Fibroblast of mammary gland (primary cell): Measurements from ENCODE around the gene PCSK5.

ENCODE experiments used
- DNase-seq: peaks from one replicate; pipeline ENCODE4 v3.0.0-alpha.2; 2010; ENCODE audit warnings: low read depth
- H3K4me3 ChIP-seq: 2 replicates; pipeline ENCODE4 v1.5.1; 2011; ENCODE audit warnings: low read depth, mild to moderate bottlenecking, low read length, moderate library complexity; ENCODE audit not compliant: control insufficient read depth
- TF ChIP-seq, protein P1 (sequence below): conservative IDR thresholded peaks from 2 replicates; pipeline ENCODE4 v1.5.1; 2011; ENCODE audit warnings: low read depth, low read length, inconsistent platforms; ENCODE audit not compliant: control insufficient read depth, insufficient read depth

Gene PCSK5

DNA sequence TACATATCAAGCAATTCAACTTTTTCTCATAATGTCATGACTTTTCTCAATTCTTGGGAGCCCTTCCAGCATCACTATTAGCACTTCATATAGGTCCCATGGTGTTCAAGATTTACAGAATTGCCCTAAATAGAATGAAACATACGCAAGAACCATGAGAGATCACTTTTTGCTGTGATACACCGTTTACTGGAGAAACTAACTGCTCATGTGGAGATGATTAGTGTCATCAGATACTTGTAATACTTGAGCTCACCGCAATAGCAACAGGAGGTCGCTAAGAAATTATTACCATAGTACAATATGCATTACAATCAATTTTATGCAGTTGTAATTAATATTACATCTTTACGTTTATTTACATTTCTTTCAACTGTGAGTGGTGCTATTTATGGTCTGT, 4.8 kb upstream of the PCSK5 start:
- no peak overlapping the region for H3K4me3 ChIP-seq
- TF ChIP-seq, protein P1, sequence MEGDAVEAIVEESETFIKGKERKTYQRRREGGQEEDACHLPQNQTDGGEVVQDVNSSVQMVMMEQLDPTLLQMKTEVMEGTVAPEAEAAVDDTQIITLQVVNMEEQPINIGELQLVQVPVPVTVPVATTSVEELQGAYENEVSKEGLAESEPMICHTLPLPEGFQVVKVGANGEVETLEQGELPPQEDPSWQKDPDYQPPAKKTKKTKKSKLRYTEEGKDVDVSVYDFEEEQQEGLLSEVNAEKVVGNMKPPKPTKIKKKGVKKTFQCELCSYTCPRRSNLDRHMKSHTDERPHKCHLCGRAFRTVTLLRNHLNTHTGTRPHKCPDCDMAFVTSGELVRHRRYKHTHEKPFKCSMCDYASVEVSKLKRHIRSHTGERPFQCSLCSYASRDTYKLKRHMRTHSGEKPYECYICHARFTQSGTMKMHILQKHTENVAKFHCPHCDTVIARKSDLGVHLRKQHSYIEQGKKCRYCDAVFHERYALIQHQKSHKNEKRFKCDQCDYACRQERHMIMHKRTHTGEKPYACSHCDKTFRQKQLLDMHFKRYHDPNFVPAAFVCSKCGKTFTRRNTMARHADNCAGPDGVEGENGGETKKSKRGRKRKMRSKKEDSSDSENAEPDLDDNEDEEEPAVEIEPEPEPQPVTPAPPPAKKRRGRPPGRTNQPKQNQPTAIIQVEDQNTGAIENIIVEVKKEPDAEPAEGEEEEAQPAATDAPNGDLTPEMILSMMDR, result peak; percentile 13
- peak; percentile 54 for DNase-seq

DNA sequence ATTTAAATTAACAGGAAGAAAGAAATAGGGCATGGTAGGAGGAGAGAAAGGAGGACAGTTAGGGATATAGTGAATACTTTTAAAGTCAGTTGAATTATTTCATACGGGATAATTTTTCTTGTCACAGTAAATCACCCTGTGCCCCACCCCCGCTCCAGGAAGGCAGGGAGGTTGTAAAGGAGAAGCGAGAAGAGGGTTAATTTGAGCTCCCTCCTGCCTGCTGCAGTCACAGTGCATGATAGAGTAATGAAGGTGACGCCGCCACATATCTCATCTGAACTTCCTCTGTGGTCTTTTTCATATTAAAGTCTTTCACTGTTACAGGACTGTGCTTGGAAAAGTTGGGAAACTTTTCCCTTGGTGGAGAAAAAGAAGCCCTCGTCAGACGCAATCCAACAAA, 896 bp upstream of the PCSK5 start:
- H3K4me3 ChIP-seq, result peak overlapping the region; percentile 81
- TF ChIP-seq, protein P1, result no peak
- DNase-seq, result no peak

DNA sequence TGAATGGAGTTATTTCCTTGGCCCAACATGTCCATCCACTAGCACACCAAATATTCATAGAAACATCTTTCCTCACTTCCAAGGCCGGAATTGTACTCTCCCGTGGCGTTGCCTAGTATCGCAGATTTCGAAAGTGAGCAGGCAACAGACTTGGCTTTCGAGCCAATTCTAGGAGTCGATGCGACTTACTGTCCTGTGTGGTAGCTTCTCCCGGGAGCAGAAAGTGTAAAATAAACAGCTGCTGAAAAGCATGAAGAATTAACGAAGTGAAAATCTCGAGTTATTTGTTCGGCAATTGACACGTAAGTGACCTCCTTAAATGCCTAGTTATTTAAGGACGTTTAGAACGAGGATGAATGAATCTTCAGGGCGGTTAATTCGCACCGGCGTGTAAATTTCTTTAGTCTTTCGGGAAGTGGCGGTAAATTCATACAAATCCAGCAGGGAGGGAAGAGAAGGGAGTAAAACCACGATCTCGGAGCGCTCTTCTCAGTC, 449 bp upstream of the PCSK5 start:
- DNase-seq, result peak; percentile 77
- TF ChIP-seq, protein P1, result no peak
- H3K4me3 ChIP-seq, result peak overlapping the region; percentile 81

DNA sequence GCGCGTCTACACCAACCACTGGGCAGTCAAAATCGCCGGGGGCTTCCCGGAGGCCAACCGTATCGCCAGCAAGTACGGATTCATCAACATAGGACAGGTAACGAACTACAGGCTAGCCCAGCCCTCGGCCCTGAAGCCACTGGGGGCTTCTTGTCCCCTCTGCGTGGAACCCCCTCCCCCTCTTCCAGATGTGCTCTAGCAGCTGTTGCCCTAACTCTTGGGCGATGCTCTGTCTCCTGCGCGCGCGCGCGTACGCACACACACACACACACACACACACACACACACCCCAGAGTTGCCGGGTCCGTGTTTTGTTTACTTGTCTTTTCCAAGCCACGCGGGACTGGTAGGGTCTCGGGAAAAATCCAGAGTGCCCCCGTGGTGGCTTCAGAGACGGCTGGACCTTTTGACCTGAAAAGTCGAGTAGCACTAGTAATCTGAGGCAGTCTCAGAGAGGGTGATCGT, 836 bp downstream of the PCSK5 start:
- TF ChIP-seq, protein P1, result no peak
- DNase-seq, result peak; percentile 30
- H3K4me3 ChIP-seq, result peak overlapping the region; percentile 81

DNA sequence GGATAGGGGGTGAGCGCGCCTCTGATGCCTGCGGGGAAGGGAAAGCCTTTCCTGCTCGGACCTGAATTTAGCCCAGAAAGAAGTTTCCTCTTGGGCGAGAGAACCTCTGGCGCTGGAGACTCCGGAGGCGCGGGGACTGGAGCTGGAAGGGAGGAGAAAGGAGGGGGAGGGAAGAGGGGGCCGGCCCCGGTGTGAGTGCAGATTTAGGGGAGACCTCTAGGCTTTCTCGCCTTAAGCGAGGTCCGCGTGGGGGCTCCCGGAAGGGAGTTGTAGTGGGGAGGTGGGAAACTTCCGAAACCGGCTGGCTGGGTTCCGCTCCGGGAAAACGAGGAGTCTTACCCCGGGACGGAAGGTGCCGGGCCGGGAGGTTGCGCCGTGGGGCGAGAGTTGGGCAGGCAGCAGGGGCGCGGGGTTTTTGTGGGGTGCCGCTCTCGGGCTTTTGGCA, 1.3 kb downstream of the PCSK5 start:
- DNase-seq, result peak; percentile 9
- H3K4me3 ChIP-seq, result peak overlapping the region; percentile 81
- TF ChIP-seq, protein P1, result no peak

DNA sequence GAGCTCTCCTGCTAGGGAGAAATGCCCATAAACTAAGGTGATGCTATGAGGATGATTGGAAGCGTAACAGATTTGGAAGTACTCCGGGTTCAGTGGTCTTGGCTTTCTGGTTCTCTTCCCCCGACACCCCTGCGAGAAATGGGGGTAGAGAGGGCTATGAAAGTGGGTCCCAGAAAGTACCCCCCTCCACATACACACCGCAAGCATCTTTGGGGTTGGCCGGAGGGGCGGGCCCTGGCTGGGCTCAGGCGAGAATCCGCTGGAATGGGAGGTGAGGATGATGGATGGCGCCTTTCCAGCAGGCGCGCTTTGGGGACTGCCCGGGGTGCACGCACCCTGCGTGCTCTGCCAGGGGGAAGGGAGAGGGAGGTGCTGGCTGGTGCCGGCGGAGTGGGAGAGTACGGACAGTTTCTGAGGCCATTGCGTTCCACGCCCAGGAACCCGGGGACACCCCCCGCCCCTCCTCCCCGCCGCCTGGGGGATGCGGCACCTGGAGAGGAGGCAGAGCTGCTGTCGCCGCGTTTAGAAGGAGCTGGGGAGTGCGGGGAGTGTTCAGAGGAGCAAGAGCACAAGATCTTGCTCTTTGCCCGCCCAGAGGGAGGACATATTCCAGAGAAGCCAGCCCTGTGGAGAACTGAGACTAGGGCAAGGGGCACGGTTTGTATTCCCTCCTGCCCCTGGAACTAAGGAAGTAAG, 1.9 kb downstream of the PCSK5 start:
- H3K4me3 ChIP-seq, result peak overlapping the region; percentile 81
- DNase-seq, result peak; percentile 12
- TF ChIP-seq, protein P1, result no peak
